ENCODE data around the gene LTC4S. TPM values are rescaled to one million over a fixed set of nuclear protein-coding genes. Genes with fewer than 3 reads are reported as not detected.
A peak's percentile ranks its signal among the peaks of the same experiment; 100 is the strongest.

The LTC4S gene
- total and polyA plus RNA-seq, 9 of the 15 experiments (the other 6 are each of a cell fraction or from before 2014, with no cell fraction given): 0.17 to 0.77 (median 0.75) TPM; not detected in 6

- TF ChIP-seq ZNF639 (CRISPR knock-in tag; conservative IDR thresholded peaks at IDR 0.05 in 1 of 2, IDR thresholded peaks at IDR 0.05 in 1 of 2) (no peak), TEAD1 (CRISPR knock-in tag; IDR thresholded peaks at IDR 0.05) (0 out of 4 replicates have a peak, but pooled peaks of 1 of the 2 experiments have one; percentile 6), RFX7 (CRISPR knock-in tag; IDR thresholded peaks at IDR 0.05) (no peak), HDAC8 (tag; IDR thresholded peaks at IDR 0.05) (peak; percentile 89), MCM7 (IDR thresholded peaks at IDR 0.05) (no peak), KAT2B (IDR thresholded peaks at IDR 0.05; ENCODE audit: low read depth, low read length) (no peak), NONO (IDR thresholded peaks at IDR 0.05; ENCODE audit: low read depth in 2 of 2, low read length in 1 of 2) (no peak), CBX3 (IDR thresholded peaks at IDR 0.05; ENCODE audit: borderline replicate concordance in 1 of 2, low read length in 2 of 2) (no peak), ZNF780A (CRISPR knock-in tag; IDR thresholded peaks at IDR 0.05) (0 out of 2 replicates have a peak, but pooled peaks have one; percentile 20), SNIP1 (IDR thresholded peaks at IDR 0.05; ENCODE audit: low read depth) (no peak), GATAD2B (IDR thresholded peaks at IDR 0.05; ENCODE audit: borderline replicate concordance) (no peak), NFXL1 (CRISPR knock-in tag; IDR thresholded peaks at IDR 0.05) (no peak), FOXO4 (CRISPR knock-in tag; IDR thresholded peaks at IDR 0.05) (0 out of 2 replicates have a peak, but pooled peaks have one; percentile 31), MLLT1 (IDR thresholded peaks at IDR 0.05) (no peak), ZZZ3 (IDR thresholded peaks at IDR 0.05) (no peak), SRSF7 (optimal IDR thresholded peaks at IDR 0.05; ENCODE audit: low read depth, low read length) (no peak), SMARCB1 (IDR thresholded peaks at IDR 0.05; ENCODE audit: insufficient read length, low read depth) (no peak), SLC30A9 (CRISPR knock-in tag; IDR thresholded peaks at IDR 0.05) (no peak), SPI1 (IDR thresholded peaks at IDR 0.05; ENCODE audit: borderline replicate concordance, low read depth, low read length) (no peak), PTBP1 (IDR thresholded peaks at IDR 0.05; ENCODE audit: low read depth, low read length) (0 out of 2 replicates have a peak, but pooled peaks have one; percentile 36)
- TF ChIP-seq, protein P1, sequence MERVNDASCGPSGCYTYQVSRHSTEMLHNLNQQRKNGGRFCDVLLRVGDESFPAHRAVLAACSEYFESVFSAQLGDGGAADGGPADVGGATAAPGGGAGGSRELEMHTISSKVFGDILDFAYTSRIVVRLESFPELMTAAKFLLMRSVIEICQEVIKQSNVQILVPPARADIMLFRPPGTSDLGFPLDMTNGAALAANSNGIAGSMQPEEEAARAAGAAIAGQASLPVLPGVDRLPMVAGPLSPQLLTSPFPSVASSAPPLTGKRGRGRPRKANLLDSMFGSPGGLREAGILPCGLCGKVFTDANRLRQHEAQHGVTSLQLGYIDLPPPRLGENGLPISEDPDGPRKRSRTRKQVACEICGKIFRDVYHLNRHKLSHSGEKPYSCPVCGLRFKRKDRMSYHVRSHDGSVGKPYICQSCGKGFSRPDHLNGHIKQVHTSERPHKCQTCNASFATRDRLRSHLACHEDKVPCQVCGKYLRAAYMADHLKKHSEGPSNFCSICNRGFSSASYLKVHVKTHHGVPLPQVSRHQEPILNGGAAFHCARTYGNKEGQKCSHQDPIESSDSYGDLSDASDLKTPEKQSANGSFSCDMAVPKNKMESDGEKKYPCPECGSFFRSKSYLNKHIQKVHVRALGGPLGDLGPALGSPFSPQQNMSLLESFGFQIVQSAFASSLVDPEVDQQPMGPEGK (CRISPR knock-in tag; IDR thresholded peaks at IDR 0.05; ENCODE audit: borderline replicate concordance): no peak
- TF ChIP-seq, protein P2, sequence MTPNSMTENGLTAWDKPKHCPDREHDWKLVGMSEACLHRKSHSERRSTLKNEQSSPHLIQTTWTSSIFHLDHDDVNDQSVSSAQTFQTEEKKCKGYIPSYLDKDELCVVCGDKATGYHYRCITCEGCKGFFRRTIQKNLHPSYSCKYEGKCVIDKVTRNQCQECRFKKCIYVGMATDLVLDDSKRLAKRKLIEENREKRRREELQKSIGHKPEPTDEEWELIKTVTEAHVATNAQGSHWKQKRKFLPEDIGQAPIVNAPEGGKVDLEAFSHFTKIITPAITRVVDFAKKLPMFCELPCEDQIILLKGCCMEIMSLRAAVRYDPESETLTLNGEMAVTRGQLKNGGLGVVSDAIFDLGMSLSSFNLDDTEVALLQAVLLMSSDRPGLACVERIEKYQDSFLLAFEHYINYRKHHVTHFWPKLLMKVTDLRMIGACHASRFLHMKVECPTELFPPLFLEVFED (CRISPR knock-in tag; conservative IDR thresholded peaks at IDR 0.05): no peak
Measured at GRCh38 chr5:179820127-179820482, 26.3 kb downstream of the LTC4S start (continued).

Measured in K562 (cell line).